ENCODE data around the gene SALL4.
"Not testable (repeated sequence)": the region's sequence is repeated elsewhere in the genome, so short reads cannot be mapped to it uniquely, and the experiment has no call there.

Gene SALL4

GRCh38 chr20:51738877-51739447 is 63.4 kb downstream of the SALL4 start:
- peak in 1 of 51 donors; percentile 12 for DNase-seq

- not testable (repeated sequence) for DNase-seq
Measured at GRCh38 chr20:51738261-51738660, 64.1 kb downstream of the SALL4 start.

- DNase-seq: no peak
Measured at GRCh38 chr20:51736947-51737346, 65.4 kb downstream of the SALL4 start.

- peak in 2 of 51 donors; percentile 7 to 9 for DNase-seq
Measured at GRCh38 chr20:51735728-51736600, 66.4 kb downstream of the SALL4 start.

GRCh38 chr20:51734876-51735720 is 67.2 kb downstream of the SALL4 start:
- no peak for DNase-seq

GRCh38 chr20:51733070-51733469 is 69.3 kb downstream of the SALL4 start:
- no peak for DNase-seq

Measured in hypothalamus (tissue), 51 donors.